Thoracic aorta (tissue), 2 donors: ENCODE measurements around the gene SERPINA3. TPM values are rescaled to one million over a fixed set of nuclear protein-coding genes. Genes with fewer than 3 reads are reported as not detected.
"Not testable (repeated sequence)": the region's sequence is repeated elsewhere in the genome, so short reads cannot be mapped to it uniquely, and the experiment has no call there.

Source experiments
- ATAC-seq: fragments of 150-250 bp; one replicate; pipeline ENCODE4 v1.8.0; 2017; ENCODE audit warnings: low read depth; ENCODE audit not compliant: insufficient number of reproducible peaks, low FRiP score
- DNase-seq: peaks from one replicate; pipeline ENCODE4 v3.0.0-alpha.2; 2020; ENCODE audit warnings: low spot score
- H3K27ac ChIP-seq, 2 donors: fragments of 200-600 bp; sonication (generic); 1 replicate in 1 of 2; 2 replicates in 1 of 2; pipeline ENCODE4 v1.5.1; 2016; ENCODE audit warnings: mild to moderate bottlenecking in 2 of 2, moderate library complexity in 2 of 2
- H3K27me3 ChIP-seq: fragments of 200-600 bp; sonication (generic); replicated peaks from 2 replicates; pipeline ENCODE4 v1.6.0; 2016; ENCODE audit warnings: mild to moderate bottlenecking; ENCODE audit not compliant: insufficient read depth
- H3K36me3 ChIP-seq: fragments of 200-600 bp; sonication (generic); one replicate; pipeline ENCODE4 v1.5.1; 2016
- H3K4me1 ChIP-seq, 2 donors: fragments of 200-600 bp; sonication (generic); 1 replicate in 1 of 2; 2 replicates in 1 of 2; pipeline versions ENCODE4 v1.5.1 to v1.6.0; 2016; ENCODE audit warnings: low read depth in 2 of 2, mild to moderate bottlenecking in 1 of 2; ENCODE audit not compliant: control insufficient read depth in 1 of 2
- H3K4me3 ChIP-seq: fragments of 200-600 bp; sonication (generic); 2 replicates; pipeline ENCODE4 v1.5.1; 2016; ENCODE audit warnings: mild to moderate bottlenecking
- H3K9me3 ChIP-seq: fragments of 200-600 bp; sonication (generic); 2 replicates; pipeline ENCODE4 v1.5.1; 2016
- total RNA-seq, 2 donors: library from RNA; depleted of rRNA; stranded (reverse); fragments of >200 nt; gene quantifications; one replicate each; pipeline versions ENCODE4 v1.1.0 to v1.2.3, GENCODE V29; 2016
- TF ChIP-seq, protein P1 (sequence below): fragments of 200-600 bp; sonication (generic); IDR thresholded peaks from one replicate; pipeline ENCODE4 v1.5.1; 2019; ENCODE audit warnings: antibody characterized with exemption

Gene SERPINA3
- total RNA-seq, 2 donors from 2014 or later, result 140 to 252 TPM

DNA sequence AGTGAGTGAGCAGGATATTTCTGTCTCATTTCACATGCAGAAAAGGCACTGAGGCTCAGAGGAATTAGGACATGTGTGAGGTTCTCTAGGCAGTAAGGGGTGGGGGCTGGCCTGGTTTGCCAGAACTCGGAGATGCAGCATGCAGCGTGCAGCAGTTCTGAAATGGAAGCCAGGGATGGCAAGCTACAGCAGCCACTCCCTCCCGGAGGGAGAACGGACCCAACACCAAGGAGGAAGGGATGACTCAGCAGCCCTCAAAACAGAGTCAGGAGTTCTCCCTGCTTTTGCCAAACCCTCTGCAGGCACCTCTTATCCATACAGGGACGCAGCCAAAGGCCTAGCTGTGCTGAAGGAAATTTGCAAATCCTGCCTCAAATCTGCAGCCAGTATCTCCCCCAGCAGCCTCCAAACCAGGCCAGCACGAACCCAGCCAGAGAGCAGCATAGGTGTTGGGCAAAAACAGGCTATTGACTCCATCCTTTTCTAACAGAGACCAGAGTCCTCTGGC is 10.3 kb upstream of the SERPINA3 start:
- ATAC-seq, result peak; percentile 88
- peak overlapping the region; percentile 83 to 84 for H3K27ac ChIP-seq
- H3K4me1 ChIP-seq, result peaks cover 23 to 47% of the 10 kb centered on the region in 2 donors
- no peaks in the 10 kb centered on the region for H3K9me3 ChIP-seq
- no peak overlapping the region for H3K4me3 ChIP-seq
- no peaks in the 10 kb centered on the region for H3K36me3 ChIP-seq
- DNase-seq, result peak; percentile 43
- TF ChIP-seq, protein P1, sequence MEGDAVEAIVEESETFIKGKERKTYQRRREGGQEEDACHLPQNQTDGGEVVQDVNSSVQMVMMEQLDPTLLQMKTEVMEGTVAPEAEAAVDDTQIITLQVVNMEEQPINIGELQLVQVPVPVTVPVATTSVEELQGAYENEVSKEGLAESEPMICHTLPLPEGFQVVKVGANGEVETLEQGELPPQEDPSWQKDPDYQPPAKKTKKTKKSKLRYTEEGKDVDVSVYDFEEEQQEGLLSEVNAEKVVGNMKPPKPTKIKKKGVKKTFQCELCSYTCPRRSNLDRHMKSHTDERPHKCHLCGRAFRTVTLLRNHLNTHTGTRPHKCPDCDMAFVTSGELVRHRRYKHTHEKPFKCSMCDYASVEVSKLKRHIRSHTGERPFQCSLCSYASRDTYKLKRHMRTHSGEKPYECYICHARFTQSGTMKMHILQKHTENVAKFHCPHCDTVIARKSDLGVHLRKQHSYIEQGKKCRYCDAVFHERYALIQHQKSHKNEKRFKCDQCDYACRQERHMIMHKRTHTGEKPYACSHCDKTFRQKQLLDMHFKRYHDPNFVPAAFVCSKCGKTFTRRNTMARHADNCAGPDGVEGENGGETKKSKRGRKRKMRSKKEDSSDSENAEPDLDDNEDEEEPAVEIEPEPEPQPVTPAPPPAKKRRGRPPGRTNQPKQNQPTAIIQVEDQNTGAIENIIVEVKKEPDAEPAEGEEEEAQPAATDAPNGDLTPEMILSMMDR, result no peak
- no peaks in the 10 kb centered on the region for H3K27me3 ChIP-seq

DNA sequence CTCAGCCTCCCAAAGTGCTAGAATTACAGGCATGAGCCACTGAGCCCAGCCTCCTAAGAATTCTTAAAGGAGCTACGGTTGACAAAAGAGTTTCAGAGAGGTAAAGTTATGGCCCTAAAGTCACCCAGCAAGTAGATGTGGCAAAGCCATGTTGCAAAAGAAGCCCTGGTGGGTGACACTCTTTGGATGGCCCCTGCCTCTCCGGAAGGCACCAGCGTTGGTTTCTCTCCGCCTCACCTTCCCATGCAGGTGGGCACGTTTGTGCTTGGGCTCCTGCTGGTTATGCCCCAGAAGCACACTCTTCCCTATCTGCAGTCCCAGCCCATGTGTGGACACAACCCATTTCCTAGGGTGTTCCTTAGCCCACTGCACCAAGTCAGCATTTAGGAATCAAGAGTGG is 9.5 kb upstream of the SERPINA3 start:
- DNase-seq (no peak), ATAC-seq (no peak)
- Histone ChIP-seq H3K4me3 (no peak overlapping the region), H3K27me3 (no peaks in the 10 kb centered on the region), H3K9me3 (no peaks in the 10 kb centered on the region), H3K4me1 (peaks cover 23 to 47% of the 10 kb centered on the region in 2 donors), H3K36me3 (no peaks in the 10 kb centered on the region), H3K27ac (peak overlapping the region; percentile 83 to 84)
- TF ChIP-seq, protein P1, result no peak

DNA sequence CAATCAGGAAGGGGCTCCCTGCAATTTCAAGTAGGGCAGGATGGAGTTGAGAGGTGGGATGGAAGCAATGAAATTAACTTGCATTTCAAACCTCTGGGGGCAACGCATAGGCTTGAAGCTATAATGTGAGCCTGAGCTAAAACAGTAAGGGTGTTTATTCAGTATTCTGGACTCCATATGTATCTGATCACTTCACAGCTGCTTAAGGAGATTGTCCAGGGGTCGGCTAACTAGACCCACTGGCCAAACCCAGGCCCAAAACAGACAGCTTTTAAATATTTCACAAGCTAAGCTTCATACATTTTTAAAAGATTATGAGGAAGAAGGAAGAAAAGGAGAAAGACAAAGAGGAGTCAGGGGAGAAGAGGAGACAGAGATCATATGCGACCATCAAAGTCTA is 6.8 kb upstream of the SERPINA3 start:
- no peaks in the 10 kb centered on the region for H3K36me3 ChIP-seq
- ATAC-seq, result no peak
- DNase-seq, result no peak
- H3K27me3 ChIP-seq, result no peaks in the 10 kb centered on the region
- H3K4me3 ChIP-seq, result no peak overlapping the region
- H3K9me3 ChIP-seq, result no peaks in the 10 kb centered on the region
- TF ChIP-seq, protein P1, result no peak
- H3K4me1 ChIP-seq, result peaks cover 7 to 26% of the 10 kb centered on the region in 2 donors
- no peak overlapping the region for H3K27ac ChIP-seq

DNA sequence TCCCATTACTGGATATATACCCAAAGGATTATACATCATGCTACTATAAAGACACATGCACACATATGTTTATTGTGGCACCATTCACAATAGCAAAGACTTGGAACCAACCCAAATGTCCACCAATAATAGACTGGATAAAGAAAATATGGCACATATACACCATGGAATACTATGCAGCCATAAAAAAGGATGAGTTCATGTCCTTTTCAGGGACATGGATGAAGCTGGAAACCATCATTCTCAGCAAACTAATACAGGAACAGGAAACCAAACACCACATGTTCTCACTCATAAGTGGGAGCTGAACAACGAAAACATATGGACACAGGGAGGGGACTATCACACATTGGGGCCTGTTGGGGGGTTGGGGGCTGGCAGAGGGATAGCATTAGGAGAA is 3.2 kb upstream of the SERPINA3 start:
- not testable (repeated sequence) for H3K4me1 ChIP-seq, H3K36me3 ChIP-seq, H3K27me3 ChIP-seq, DNase-seq, H3K4me3 ChIP-seq, H3K27ac ChIP-seq, H3K9me3 ChIP-seq, ATAC-seq

DNA sequence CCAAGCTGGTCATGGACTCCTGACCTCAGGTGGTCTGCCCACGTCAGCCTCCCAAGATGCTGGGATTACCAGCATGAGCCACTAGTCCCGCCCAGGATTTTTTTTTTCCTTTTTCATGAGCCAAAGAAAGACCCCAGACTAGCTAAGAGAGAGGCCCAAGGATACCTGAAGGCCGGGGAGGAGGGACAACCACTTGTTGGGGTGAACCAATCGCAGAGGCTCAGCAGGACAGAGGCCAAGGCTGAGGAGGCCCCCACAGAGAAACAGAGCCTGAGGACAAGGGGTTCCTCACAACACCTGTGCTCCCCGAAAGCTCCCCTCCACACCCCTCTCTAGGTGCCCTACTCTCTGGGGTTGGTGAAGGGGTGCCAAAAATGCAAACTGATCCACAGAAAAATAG is 1.0 kb upstream of the SERPINA3 start:
- Histone ChIP-seq H3K9me3 (no peaks in the 10 kb centered on the region), H3K27me3 (no peaks in the 10 kb centered on the region), H3K27ac (no peak overlapping the region), H3K4me3 (no peak overlapping the region), H3K4me1 (no peaks in the 10 kb centered on the region), H3K36me3 (no peaks in the 10 kb centered on the region)
- TF ChIP-seq, protein P1, result no peak
- ATAC-seq (no peak), DNase-seq (no peak)
